ENCODE data around the gene TMA7B.

TMA7B gene

DNA sequence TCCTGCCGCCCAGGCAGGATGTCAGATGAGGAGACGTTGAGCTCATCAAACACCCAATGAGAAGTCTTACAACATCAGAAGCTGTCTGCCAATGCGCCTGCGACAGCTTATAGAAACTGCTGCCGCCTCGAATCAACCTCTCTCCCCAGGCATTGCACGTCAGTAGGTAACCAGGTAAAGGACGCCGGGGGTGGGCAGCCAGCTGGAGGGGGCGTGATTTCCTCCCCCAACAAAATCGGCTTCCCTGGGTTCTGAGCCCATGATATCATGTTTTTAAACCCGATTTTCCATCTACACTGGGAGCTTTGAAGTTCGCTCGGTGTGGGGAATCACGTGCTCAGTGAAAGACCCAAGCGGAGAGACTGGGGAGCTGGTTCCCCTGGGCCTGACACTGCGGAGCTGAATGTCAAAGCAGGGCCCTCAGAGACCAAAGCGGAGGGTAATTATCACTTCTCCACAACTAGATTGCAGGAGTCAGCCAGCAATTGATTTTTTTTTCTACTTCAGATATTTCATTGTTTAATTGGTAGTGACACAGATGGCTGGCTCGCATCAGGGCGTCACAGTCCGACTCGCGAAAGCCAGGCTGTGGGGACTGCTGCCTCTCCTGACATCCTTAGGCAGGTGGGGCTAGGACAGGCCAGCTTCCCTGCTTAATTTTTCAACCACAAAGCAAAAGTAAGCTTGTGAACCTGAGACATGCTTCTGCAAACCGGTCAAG lies 49.9 kb downstream of the TMA7B start:
- Histone ChIP-seq H3K27ac (ENCODE audit: low read depth, low read length) (no peak overlapping the region), H3F3A (ENCODE audit: control insufficient read depth, insufficient read depth) (no peaks in the 10 kb centered on the region), H3K27me3 (ENCODE audit: control insufficient read depth, low read length) (peaks cover 24% of the 10 kb centered on the region), H4K20me1 (ENCODE audit: control insufficient read depth, insufficient read depth, low read depth, low read length) (no peaks in the 10 kb centered on the region), H3K79me2 (ENCODE audit: control insufficient read depth, low read length) (no peaks in the 10 kb centered on the region), H3K36me3 (ENCODE audit: control insufficient read depth, low read length) (no peaks in the 10 kb centered on the region), H3K4me1 (ENCODE audit: control insufficient read depth, low read length) (no peaks in the 10 kb centered on the region), H3K9me3 (ENCODE audit: control insufficient read depth, insufficient read depth, low read length) (no peaks in the 10 kb centered on the region), H3K4me2 (ENCODE audit: low read length) (no peak overlapping the region), H3K9me2 (replicated peaks; ENCODE audit: control insufficient read depth, low read length) (no peaks in the 10 kb centered on the region), H3K4me3 (ENCODE audit: low read length) (no peak overlapping the region)
- TF ChIP-seq CTCF (IDR thresholded peaks at IDR 0.05; ENCODE audit: low read depth, low read length, poor library complexity, severe bottlenecking), result no peak

DNA sequence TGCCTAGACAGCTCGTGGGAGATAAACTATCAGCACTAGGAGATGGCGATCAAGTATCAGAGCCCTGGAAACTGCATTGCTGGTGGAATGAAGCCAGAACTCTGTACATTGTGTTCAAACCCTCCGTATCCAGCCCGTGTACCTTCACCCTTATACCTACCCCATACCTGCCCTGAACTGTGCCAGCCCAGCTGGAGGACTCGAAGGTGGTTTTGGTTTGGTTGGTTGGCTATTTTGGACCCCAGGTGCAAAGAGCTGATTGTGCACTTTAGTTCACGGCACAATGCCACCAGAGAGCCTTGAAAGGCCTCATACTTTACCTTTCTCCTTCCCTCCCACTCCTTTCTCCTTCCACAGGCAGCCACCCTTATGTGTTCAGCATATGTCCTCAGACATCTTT lies 50.5 kb downstream of the TMA7B start:
- Histone ChIP-seq H3K27ac (ENCODE audit: low read depth, low read length) (no peak overlapping the region), H3K36me3 (ENCODE audit: control insufficient read depth, low read length) (no peaks in the 10 kb centered on the region), H3K27me3 (ENCODE audit: control insufficient read depth, low read length) (peaks cover 21% of the 10 kb centered on the region), H3K4me2 (ENCODE audit: low read length) (no peak overlapping the region), H3K4me3 (ENCODE audit: low read length) (no peak overlapping the region), H3K9me2 (replicated peaks; ENCODE audit: control insufficient read depth, low read length) (no peaks in the 10 kb centered on the region), H3K9me3 (ENCODE audit: control insufficient read depth, insufficient read depth, low read length) (no peaks in the 10 kb centered on the region), H3K4me1 (ENCODE audit: control insufficient read depth, low read length) (no peaks in the 10 kb centered on the region), H4K20me1 (ENCODE audit: control insufficient read depth, insufficient read depth, low read depth, low read length) (no peaks in the 10 kb centered on the region), H3K79me2 (ENCODE audit: control insufficient read depth, low read length) (no peaks in the 10 kb centered on the region), H3F3A (ENCODE audit: control insufficient read depth, insufficient read depth) (no peaks in the 10 kb centered on the region)
- TF ChIP-seq EZH2phosphoT487 (IDR thresholded peaks at IDR 0.05; ENCODE audit: borderline replicate concordance, low read length), result no peak
- TF ChIP-seq CTCF (IDR thresholded peaks at IDR 0.05; ENCODE audit: low read depth, low read length, poor library complexity, severe bottlenecking), result no peak
